Measurements from ENCODE around the gene KCNT2. TPM values are rescaled to one million over a fixed set of nuclear protein-coding genes. Genes with fewer than 3 reads are reported as not detected.

KCNT2 gene
- total RNA-seq, 6 experiments from 2014 or later = 0.23 to 1.4 (median 0.32) TPM

- Mint-ChIP-seq H3K27me3 (ENCODE audit: insufficient read depth) (no peaks in the 10 kb centered on the region; the same call in 1 of the 2 replicates), H3K4me1 (ENCODE audit: low read depth) (peaks cover 22% of the 10 kb centered on the region), H3K4me3 (no peak overlapping the region), H3K9me3 (no peaks in the 10 kb centered on the region; the same call in 1 of the 2 replicates), H3K36me3 (ENCODE audit: low read depth) (no peaks in the 10 kb centered on the region), H3K27ac (no peak overlapping the region)
- DNase-seq = peak; percentile 19
- TF ChIP-seq CTCF (IDR thresholded peaks at IDR 0.05) = no peak
Measured at GRCh38 chr1:196183941-196184340, 424.3 kb downstream of the KCNT2 start.

GRCh38 chr1:196181594-196181878 lies 426.7 kb downstream of the KCNT2 start:
- Mint-ChIP-seq H3K27me3 (ENCODE audit: insufficient read depth) (no peaks in the 10 kb centered on the region; the same call in 1 of the 2 replicates), H3K4me3 (0 out of 2 replicates have a peak overlapping the region, but pooled peaks have one; percentile 9), H3K4me1 (ENCODE audit: low read depth) (peaks cover 22% of the 10 kb centered on the region), H3K9me3 (no peaks in the 10 kb centered on the region; the same call in 1 of the 2 replicates), H3K27ac (peak overlapping the region; percentile 81; the same call in 1 of the 2 replicates), H3K36me3 (ENCODE audit: low read depth) (no peaks in the 10 kb centered on the region)
- DNase-seq = no peak
- no peak for TF ChIP-seq CTCF (IDR thresholded peaks at IDR 0.05)

- Mint-ChIP-seq H3K27ac (peak overlapping the region; percentile 81), H3K27me3 (ENCODE audit: insufficient read depth) (no peaks in the 10 kb centered on the region; the same call in 1 of the 2 replicates), H3K9me3 (no peaks in the 10 kb centered on the region; the same call in 1 of the 2 replicates), H3K4me1 (ENCODE audit: low read depth) (peaks cover 22% of the 10 kb centered on the region), H3K4me3 (peak overlapping the region; percentile 16), H3K36me3 (ENCODE audit: low read depth) (no peaks in the 10 kb centered on the region)
- peak; percentile 94 for DNase-seq
- TF ChIP-seq CTCF (IDR thresholded peaks at IDR 0.05) = no peak
Measured at GRCh38 chr1:196180847-196181593, 427.2 kb downstream of the KCNT2 start.

GRCh38 chr1:196178083-196178635 lies 430.1 kb downstream of the KCNT2 start:
- peaks cover 22% of the 10 kb centered on the region for H3K4me1 Mint-ChIP-seq (ENCODE audit: low read depth)
- H3K27ac Mint-ChIP-seq = no peak overlapping the region

More at GRCh38 chr1:196178083-196178635, 430.1 kb downstream of the KCNT2 start:
- H3K36me3 Mint-ChIP-seq (ENCODE audit: low read depth) = no peaks in the 10 kb centered on the region
- TF ChIP-seq CTCF (IDR thresholded peaks at IDR 0.05) = no peak
- no peak for DNase-seq
- H3K4me3 Mint-ChIP-seq = no peak overlapping the region
- no peaks in the 10 kb centered on the region; the same call in 1 of the 2 replicates for H3K9me3 Mint-ChIP-seq
- H3K27me3 Mint-ChIP-seq (ENCODE audit: insufficient read depth) = no peaks in the 10 kb centered on the region; the same call in 1 of the 2 replicates

Small RNA genes within 50 kb of the gene (microRNA-seq; reads per million reads assigned to microRNA genes)
- not detected for gene MIR4735

Other genes starting within 250 kb of the KCNT2 start
- 10 to 100 TPM; 19.8 to 23.1 (median 21.0) TPM for gene CFH, start 43.6 kb upstream of the KCNT2 start, total RNA-seq (2021; fragmentation: NEBNext Ultra II Directional; extraction: Animal tissue kit (Norgen Biotek cat#: 25700))
- not detected for gene CFHR3, start 166.4 kb upstream of the KCNT2 start, total RNA-seq (2021; fragmentation: NEBNext Ultra II Directional; extraction: Animal tissue kit (Norgen Biotek cat#: 25700))
- under 1 TPM in 2 of 6 experiments, not detected in 4; 0.20 to 0.26 TPM for gene CFHR1, start 211.3 kb upstream of the KCNT2 start, total RNA-seq (2021; fragmentation: NEBNext Ultra II Directional; extraction: Animal tissue kit (Norgen Biotek cat#: 25700))